Neural progenitor cell (in vitro differentiated cells): ENCODE measurements around the gene FBRSL1. TPM values are rescaled to one million over a fixed set of nuclear protein-coding genes. Genes with fewer than 3 reads are reported as not detected.

Experiments
- DNase-seq: peaks from one replicate; pipeline ENCODE4 v3.0.0-alpha.2; 2016; ENCODE audit warnings: low spot score
- H2AFZ ChIP-seq: fragments of 200-600 bp; sonication (generic); replicated peaks from 2 replicates; pipeline ENCODE4 v1.6.1; 2016; ENCODE audit warnings: antibody characterized with exemption
- H3F3A ChIP-seq: fragments of 200-600 bp; sonication (generic); 2 replicates; pipeline ENCODE4 v1.6.1; 2016; ENCODE audit warnings: antibody characterized with exemption, low read depth
- H3K27ac ChIP-seq: fragments of 200-600 bp; sonication (generic); 2 replicates; pipeline ENCODE4 v1.5.1; 2016; ENCODE audit warnings: mild to moderate bottlenecking
- H3K27me3 ChIP-seq: fragments of 200-600 bp; sonication (generic); 2 replicates; pipeline ENCODE4 v1.6.1; 2016; ENCODE audit warnings: mild to moderate bottlenecking, moderate library complexity
- H3K36me3 ChIP-seq: fragments of 200-600 bp; sonication (generic); 2 replicates; pipeline ENCODE4 v1.5.1; 2016
- H3K4me1 ChIP-seq: fragments of 200-600 bp; sonication (generic); 2 replicates; pipeline ENCODE4 v1.6.1; 2016; ENCODE audit warnings: mixed run types
- H3K4me2 ChIP-seq: fragments of 200-600 bp; sonication (generic); 2 replicates; pipeline ENCODE4 v1.6.1; 2016
- H3K4me3 ChIP-seq: fragments of 200-600 bp; sonication (generic); 2 replicates; pipeline ENCODE4 v1.5.1; 2016
- H3K79me2 ChIP-seq: fragments of 200-600 bp; sonication (generic); 2 replicates; pipeline ENCODE4 v1.6.1; 2016; ENCODE audit warnings: low read depth
- H3K9ac ChIP-seq: fragments of 200-600 bp; sonication (generic); 2 replicates; pipeline ENCODE4 v1.6.1; 2016
- H3K9me3 ChIP-seq: fragments of 200-600 bp; sonication (generic); 2 replicates; pipeline ENCODE4 v1.5.1; 2016; ENCODE audit warnings: low read depth
- H4K20me1 ChIP-seq: fragments of 200-600 bp; sonication (generic); 2 replicates; pipeline ENCODE4 v1.6.1; 2016; ENCODE audit warnings: low read depth
- H3K27ac Mint-ChIP-seq: 3 replicates; pipeline ENCODE4 v1.8.0; 2021; ENCODE audit warnings: mixed read lengths
- H3K27me3 Mint-ChIP-seq: 2 replicates; pipeline ENCODE4 v1.8.0; 2022; ENCODE audit warnings: low read depth, mild to moderate bottlenecking, inconsistent platforms, moderate library complexity, mixed read lengths; ENCODE audit not compliant: insufficient read depth
- H3K36me3 Mint-ChIP-seq: 3 replicates; pipeline ENCODE4 v1.8.0; 2021; ENCODE audit warnings: mixed read lengths
- H3K4me1 Mint-ChIP-seq: 3 replicates; pipeline ENCODE4 v1.8.0; 2021; ENCODE audit warnings: mixed read lengths
- H3K4me3 Mint-ChIP-seq: 3 replicates; pipeline ENCODE4 v1.8.0; 2021; ENCODE audit warnings: mild to moderate bottlenecking, moderate library complexity, mixed read lengths
- H3K9me3 Mint-ChIP-seq: 3 replicates; pipeline ENCODE4 v1.8.0; 2020; ENCODE audit warnings: mixed read lengths
- CTCF ChIP-seq: fragments of 200-600 bp; sonication (generic); IDR thresholded peaks from 2 replicates; pipeline ENCODE4 v1.5.1; 2017; ENCODE audit warnings: antibody characterized with exemption, mild to moderate bottlenecking
- EZH2 ChIP-seq: fragments of 200-600 bp; sonication (generic); IDR thresholded peaks from 2 replicates; pipeline ENCODE4 v1.6.1; 2017; ENCODE audit warnings: antibody characterized with exemption, mild to moderate bottlenecking, moderate library complexity
- EZH2phosphoT487 ChIP-seq: fragments of 200-600 bp; sonication (generic); IDR thresholded peaks from 2 replicates; pipeline ENCODE4 v1.6.1; 2017; ENCODE audit warnings: antibody characterized with exemption
- total RNA-seq: library from RNA; depleted of rRNA; stranded (reverse); fragments of >200 nt; gene quantifications from 2 replicates; pipeline ENCODE4 v1.2.3, GENCODE V29; 2015; ENCODE audit warnings: low replicate concordance

FBRSL1 gene
- total RNA-seq, 1 donor from 2014 or later: 7.4 TPM

- no peak overlapping the region for H2AFZ ChIP-seq
- no peaks in the 10 kb centered on the region for H3K9me3 ChIP-seq
- Mint-ChIP-seq H3K4me1 (peaks cover 17% of the 10 kb centered on the region), H3K9me3 (no peaks in the 10 kb centered on the region), H3K27me3 (peaks cover 34% of the 10 kb centered on the region), H3K36me3 (no peaks in the 10 kb centered on the region), H3K27ac (no peak overlapping the region), H3K4me3 (peak overlapping the region; percentile 79)
- no peak for TF ChIP-seq CTCF
- no peak for TF ChIP-seq EZH2
- TF ChIP-seq EZH2phosphoT487: no peak
- peaks cover 17% of the 10 kb centered on the region for H4K20me1 ChIP-seq
- H3K9ac ChIP-seq: no peak overlapping the region
- no peaks in the 10 kb centered on the region for H3K36me3 ChIP-seq
- peaks cover 17% of the 10 kb centered on the region for H3K79me2 ChIP-seq
- peaks cover 81% of the 10 kb centered on the region for H3K27me3 ChIP-seq
- H3F3A ChIP-seq: peaks cover 7% of the 10 kb centered on the region
- DNase-seq: no peak
- peaks cover 17% of the 10 kb centered on the region for H3K4me1 ChIP-seq
- no peak overlapping the region for H3K4me2 ChIP-seq
- no peak overlapping the region for H3K4me3 ChIP-seq
- H3K27ac ChIP-seq: no peak overlapping the region
Observed at GRCh38 chr12:132487311-132487741, 2.6 kb upstream of the FBRSL1 start.

GRCh38 chr12:132488127-132489077 lies 1.5 kb upstream of the FBRSL1 start:
- Histone ChIP-seq H3K4me2 (peak overlapping the region; percentile 99), H3K36me3 (no peaks in the 10 kb centered on the region), H3K4me1 (peaks cover 17% of the 10 kb centered on the region), H3F3A (peaks cover 7% of the 10 kb centered on the region), H4K20me1 (peaks cover 28% of the 10 kb centered on the region), H3K9me3 (no peaks in the 10 kb centered on the region), H3K79me2 (peaks cover 26% of the 10 kb centered on the region), H3K4me3 (peak overlapping the region; percentile 84), H3K27me3 (peaks cover 70% of the 10 kb centered on the region), H2AFZ (no peak overlapping the region), H3K9ac (no peak overlapping the region), H3K27ac (no peak overlapping the region)
- Mint-ChIP-seq H3K27ac (peak overlapping the region; percentile 57), H3K27me3 (peaks cover 31% of the 10 kb centered on the region), H3K9me3 (no peaks in the 10 kb centered on the region), H3K4me3 (peak overlapping the region; percentile 82), H3K36me3 (no peaks in the 10 kb centered on the region), H3K4me1 (peaks cover 20% of the 10 kb centered on the region)
- peak; percentile 28 for DNase-seq
- TF ChIP-seq CTCF (no peak), EZH2 (no peak), EZH2phosphoT487 (no peak)

GRCh38 chr12:132489078-132489601 lies 811 bp upstream of the FBRSL1 start:
- H3K27ac Mint-ChIP-seq: peak overlapping the region; percentile 57

More at GRCh38 chr12:132489078-132489601, 811 bp upstream of the FBRSL1 start:
- peaks cover 64% of the 10 kb centered on the region for H3K27me3 ChIP-seq
- H3K9me3 Mint-ChIP-seq: no peaks in the 10 kb centered on the region
- peak; percentile 60 for DNase-seq
- peaks cover 17% of the 10 kb centered on the region for H3K4me1 ChIP-seq
- H3K36me3 ChIP-seq: no peaks in the 10 kb centered on the region
- peak overlapping the region; percentile 82 for H3K4me3 Mint-ChIP-seq
- no peaks in the 10 kb centered on the region for H3K36me3 Mint-ChIP-seq
- peak overlapping the region; percentile 99 for H3K4me2 ChIP-seq
- H2AFZ ChIP-seq: peak overlapping the region; percentile 89
- peak overlapping the region; percentile 84 for H3K4me3 ChIP-seq
- H3K4me1 Mint-ChIP-seq: peaks cover 22% of the 10 kb centered on the region
- peaks cover 31% of the 10 kb centered on the region for H3K27me3 Mint-ChIP-seq
- H3K27ac ChIP-seq: no peak overlapping the region
- H4K20me1 ChIP-seq: peaks cover 36% of the 10 kb centered on the region
- no peak overlapping the region for H3K9ac ChIP-seq
- peaks cover 7% of the 10 kb centered on the region for H3F3A ChIP-seq
- peaks cover 33% of the 10 kb centered on the region for H3K79me2 ChIP-seq
- no peaks in the 10 kb centered on the region for H3K9me3 ChIP-seq
- TF ChIP-seq EZH2 (peak; percentile 69), EZH2phosphoT487 (peak; percentile 53), CTCF (no peak)
